Mesothelial cell of epicardium (in vitro differentiated cells): ENCODE measurements around the gene OPCML. TPM values are rescaled to one million over a fixed set of nuclear protein-coding genes. Genes with fewer than 3 reads are reported as not detected.

Experiments
- DNase-seq, 2 experiments: peaks; one replicate each; pipeline ENCODE4 v3.0.0; 2021; ENCODE audit warnings: low spot score in 2 of 2; ENCODE audit not compliant: unreplicated experiment in 2 of 2
- H3K27ac Mint-ChIP-seq: 2 replicates; pipeline ENCODE4 v1.8.0; 2021; ENCODE audit warnings: mixed read lengths
- H3K27me3 Mint-ChIP-seq: 2 replicates; pipeline ENCODE4 v1.8.0; 2021; ENCODE audit warnings: low read depth, mixed read lengths
- H3K36me3 Mint-ChIP-seq: 2 replicates; pipeline ENCODE4 v1.8.0; 2021; ENCODE audit warnings: mixed read lengths
- H3K4me1 Mint-ChIP-seq: 2 replicates; pipeline ENCODE4 v1.8.0; 2021; ENCODE audit warnings: mixed read lengths
- H3K4me3 Mint-ChIP-seq: 2 replicates; pipeline ENCODE4 v1.8.0; 2021; ENCODE audit warnings: mild to moderate bottlenecking, moderate library complexity, mixed read lengths
- H3K9me3 Mint-ChIP-seq: 2 replicates; pipeline ENCODE4 v1.8.0; 2021; ENCODE audit warnings: mixed read lengths
- total RNA-seq: library from RNA; stranded (reverse); gene quantifications from 3 replicates; pipeline ENCODE4 v1.2.1, GENCODE V29; 2021
- TF ChIP-seq, protein P1 (sequence below): fragments of 200-600 bp; sonication (generic); IDR thresholded peaks from one replicate; pipeline ENCODE4 v1.5.0; 2021; ENCODE audit warnings: antibody characterized with exemption; ENCODE audit not compliant: unreplicated experiment

Gene OPCML
- total RNA-seq, 1 donor from 2014 or later: 3.0 TPM

GRCh38 chr11:133240908-133241655, 291.2 kb downstream of the OPCML start:
- TF ChIP-seq, protein P1, sequence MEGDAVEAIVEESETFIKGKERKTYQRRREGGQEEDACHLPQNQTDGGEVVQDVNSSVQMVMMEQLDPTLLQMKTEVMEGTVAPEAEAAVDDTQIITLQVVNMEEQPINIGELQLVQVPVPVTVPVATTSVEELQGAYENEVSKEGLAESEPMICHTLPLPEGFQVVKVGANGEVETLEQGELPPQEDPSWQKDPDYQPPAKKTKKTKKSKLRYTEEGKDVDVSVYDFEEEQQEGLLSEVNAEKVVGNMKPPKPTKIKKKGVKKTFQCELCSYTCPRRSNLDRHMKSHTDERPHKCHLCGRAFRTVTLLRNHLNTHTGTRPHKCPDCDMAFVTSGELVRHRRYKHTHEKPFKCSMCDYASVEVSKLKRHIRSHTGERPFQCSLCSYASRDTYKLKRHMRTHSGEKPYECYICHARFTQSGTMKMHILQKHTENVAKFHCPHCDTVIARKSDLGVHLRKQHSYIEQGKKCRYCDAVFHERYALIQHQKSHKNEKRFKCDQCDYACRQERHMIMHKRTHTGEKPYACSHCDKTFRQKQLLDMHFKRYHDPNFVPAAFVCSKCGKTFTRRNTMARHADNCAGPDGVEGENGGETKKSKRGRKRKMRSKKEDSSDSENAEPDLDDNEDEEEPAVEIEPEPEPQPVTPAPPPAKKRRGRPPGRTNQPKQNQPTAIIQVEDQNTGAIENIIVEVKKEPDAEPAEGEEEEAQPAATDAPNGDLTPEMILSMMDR: no peak
- no peak for DNase-seq
- H3K36me3 Mint-ChIP-seq: no peaks in the 10 kb centered on the region
- H3K27me3 Mint-ChIP-seq: peaks cover 58% of the 10 kb centered on the region
- H3K9me3 Mint-ChIP-seq: no peaks in the 10 kb centered on the region
- no peaks in the 10 kb centered on the region for H3K4me1 Mint-ChIP-seq
- no peak overlapping the region for H3K27ac Mint-ChIP-seq
- no peak overlapping the region for H3K4me3 Mint-ChIP-seq

GRCh38 chr11:133239575-133239974, 292.7 kb downstream of the OPCML start:
- Mint-ChIP-seq H3K27me3 (peaks cover 67% of the 10 kb centered on the region), H3K9me3 (no peaks in the 10 kb centered on the region), H3K27ac (no peak overlapping the region), H3K36me3 (no peaks in the 10 kb centered on the region), H3K4me1 (no peaks in the 10 kb centered on the region), H3K4me3 (no peak overlapping the region)
- DNase-seq: no peak
- TF ChIP-seq, protein P1: no peak

DNA sequence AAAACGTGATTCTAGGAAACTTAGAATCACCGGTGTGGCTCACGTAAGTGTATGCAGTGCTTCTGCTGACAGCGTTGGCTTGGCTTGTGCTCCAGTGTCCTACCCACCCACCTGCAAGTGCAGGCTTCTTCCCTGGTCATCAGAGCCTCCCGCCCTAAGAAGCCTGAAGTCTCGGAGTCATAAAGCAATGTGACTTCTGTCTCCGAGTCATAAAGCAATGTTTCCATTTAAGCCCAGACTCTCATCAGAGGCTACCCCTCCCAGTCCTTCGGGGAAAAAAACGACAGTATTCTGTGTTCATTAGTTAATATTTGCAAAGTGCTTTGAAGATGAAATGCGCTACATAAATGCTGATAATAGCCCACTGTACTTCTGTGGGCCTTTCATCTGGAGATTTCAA, 293.8 kb downstream of the OPCML start:
- TF ChIP-seq, protein P1: no peak
- Mint-ChIP-seq H3K4me3 (no peak overlapping the region), H3K36me3 (no peaks in the 10 kb centered on the region), H3K4me1 (no peaks in the 10 kb centered on the region), H3K27ac (no peak overlapping the region), H3K9me3 (peaks cover 4% of the 10 kb centered on the region), H3K27me3 (peaks cover 66% of the 10 kb centered on the region)
- DNase-seq: no peak

GRCh38 chr11:133238027-133238426, 294.3 kb downstream of the OPCML start:
- no peaks in the 10 kb centered on the region for H3K36me3 Mint-ChIP-seq
- H3K27ac Mint-ChIP-seq: no peak overlapping the region
- H3K9me3 Mint-ChIP-seq: peaks cover 5% of the 10 kb centered on the region
- H3K4me1 Mint-ChIP-seq: no peaks in the 10 kb centered on the region
- H3K4me3 Mint-ChIP-seq: no peak overlapping the region
- peaks cover 62% of the 10 kb centered on the region for H3K27me3 Mint-ChIP-seq
- DNase-seq: no peak
- TF ChIP-seq, protein P1: no peak

DNA sequence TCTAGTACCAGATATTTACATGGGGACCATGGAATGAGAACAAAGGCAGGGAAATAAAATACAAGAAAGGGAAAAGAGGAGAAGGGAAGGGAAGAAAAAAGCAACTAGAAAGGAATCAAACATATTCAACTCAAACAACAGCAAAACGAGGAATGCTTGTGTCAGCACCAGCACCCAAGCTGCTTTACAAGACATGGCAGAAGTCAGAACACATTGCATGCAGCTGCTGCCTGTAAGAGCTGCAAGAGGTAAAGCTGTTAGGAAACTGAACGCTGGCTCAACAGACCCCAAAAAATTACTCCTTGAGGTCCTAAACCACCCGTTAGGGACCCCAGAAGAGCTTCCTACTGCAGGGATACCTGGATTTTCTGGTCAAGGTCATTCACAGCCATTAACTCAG, 296.9 kb downstream of the OPCML start:
- Mint-ChIP-seq H3K27ac (no peak overlapping the region), H3K4me1 (peaks cover 8% of the 10 kb centered on the region), H3K4me3 (no peak overlapping the region), H3K9me3 (peaks cover 5% of the 10 kb centered on the region), H3K27me3 (peaks cover 59% of the 10 kb centered on the region), H3K36me3 (no peaks in the 10 kb centered on the region)
- TF ChIP-seq, protein P1: no peak
- DNase-seq: no peak
